ENCODE results near the gene KNG1.
A peak's percentile ranks its signal among the peaks of the same experiment; 100 is the strongest.
"Not testable (repeated sequence)": the region's sequence is repeated elsewhere in the genome, so short reads cannot be mapped to it uniquely, and the experiment has no call there.

The KNG1 gene

GRCh38 chr3:186717039-186717457 is at the start of gene KNG1:
KNG1 (plus strand) TSS chr3:186717359; CDS start chr3:186717543, 184 bp downstream.
- no peak for DNase-seq (ENCODE audit: low read depth in 3 of 3)

GRCh38 chr3:186668426-186668825 is 48.7 kb upstream of the KNG1 start:
- DNase-seq (ENCODE audit: low read depth in 3 of 3) = no peak

GRCh38 chr3:186669378-186670084 is 47.6 kb upstream of the KNG1 start:
- DNase-seq (ENCODE audit: low read depth in 3 of 3) = no peak

- no peak for DNase-seq (ENCODE audit: low read depth in 3 of 3)
Measured at GRCh38 chr3:186670155-186670554, 47.0 kb upstream of the KNG1 start.

GRCh38 chr3:186671051-186671450 is 46.1 kb upstream of the KNG1 start:
- DNase-seq (ENCODE audit: low read depth in 3 of 3) = no peak

DNA sequence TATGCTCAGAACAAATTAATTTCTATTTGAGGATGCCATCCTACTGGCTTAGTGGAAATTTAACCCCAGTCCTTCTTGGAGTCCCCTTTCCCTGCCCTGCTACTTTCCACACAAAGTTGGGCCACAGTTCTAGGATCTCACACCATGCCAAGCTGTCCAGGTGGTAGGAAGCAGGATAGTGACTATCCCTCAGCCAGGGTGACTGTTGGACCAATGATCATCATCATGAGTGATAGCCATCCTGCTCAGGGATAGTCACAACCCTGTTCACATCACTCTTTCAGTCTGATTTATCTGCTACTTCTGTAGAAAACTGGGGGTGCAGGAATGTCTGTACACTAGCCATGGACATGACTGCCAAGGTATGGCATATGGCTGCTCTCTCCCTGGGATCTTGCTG is 38.6 kb upstream of the KNG1 start:
- no peak for DNase-seq (ENCODE audit: low read depth in 3 of 3)

DNA sequence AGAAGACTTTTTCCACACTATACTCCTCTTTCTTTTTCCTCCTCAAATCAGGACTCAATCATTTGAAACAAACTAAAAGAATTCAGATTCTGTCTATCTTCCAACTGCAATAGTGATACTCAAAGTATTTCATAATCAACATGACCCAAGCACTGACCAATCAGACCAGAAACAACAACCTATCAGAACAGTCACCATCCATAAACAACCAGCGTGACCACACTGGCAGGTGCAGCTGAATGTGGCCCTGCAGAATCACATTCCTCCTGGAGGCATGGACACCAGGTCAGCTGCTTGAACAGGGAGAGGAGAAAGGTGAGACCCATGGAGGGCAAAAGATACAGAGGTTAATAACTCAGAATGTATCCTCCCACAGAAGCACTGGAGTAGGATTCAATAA is 38.0 kb upstream of the KNG1 start:
- no peak for DNase-seq (ENCODE audit: low read depth in 3 of 3)

- no peak for DNase-seq (ENCODE audit: low read depth in 3 of 3)
Measured at GRCh38 chr3:186680869-186681268, 36.3 kb upstream of the KNG1 start.

DNA sequence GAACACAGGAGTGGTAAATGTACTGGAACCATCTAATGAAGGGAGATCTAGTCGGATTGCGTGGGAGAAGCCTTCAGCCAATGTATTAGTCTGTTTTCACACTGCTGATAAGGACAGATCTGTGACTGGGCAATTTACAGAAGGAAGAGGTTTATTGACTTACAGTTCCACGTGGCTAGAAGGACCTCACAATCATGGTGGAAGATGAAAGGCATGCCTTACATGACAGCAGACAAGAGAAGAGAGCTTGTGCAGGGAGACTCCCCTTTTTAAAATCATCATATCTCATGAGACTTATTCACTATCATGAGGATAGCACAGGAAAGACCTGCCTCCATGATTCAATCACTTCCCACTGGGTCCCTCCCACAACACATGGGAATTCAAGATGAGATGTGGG is 34.3 kb upstream of the KNG1 start:
- no peak for DNase-seq (ENCODE audit: low read depth in 3 of 3)

DNA sequence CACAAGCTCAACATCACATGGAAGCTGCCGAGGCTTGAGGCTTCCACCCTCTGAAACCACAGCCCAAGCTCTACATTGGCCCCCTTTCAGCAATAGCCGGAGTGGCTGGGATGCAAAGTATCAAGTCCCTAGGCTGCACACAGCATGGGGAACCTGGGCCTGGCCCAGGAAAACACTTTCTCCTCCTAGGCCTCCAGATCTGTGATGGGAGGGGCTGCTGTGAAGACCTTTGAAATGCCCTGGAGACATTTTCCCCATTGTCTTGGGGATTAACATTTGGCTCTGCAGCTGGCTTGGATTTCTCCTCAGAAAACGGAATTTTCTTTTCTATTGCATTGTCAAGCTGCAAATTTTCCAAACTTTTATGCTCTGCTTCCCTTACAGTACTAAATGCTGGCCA is 33.2 kb upstream of the KNG1 start:
- DNase-seq (ENCODE audit: low read depth in 3 of 3) = no peak

GRCh38 chr3:186686475-186686874 is 30.7 kb upstream of the KNG1 start:
- DNase-seq (ENCODE audit: low read depth in 3 of 3) = not testable (repeated sequence)

GRCh38 chr3:186687120-186687651 is 30.0 kb upstream of the KNG1 start:
- no peak for DNase-seq (ENCODE audit: low read depth in 3 of 3)

DNA sequence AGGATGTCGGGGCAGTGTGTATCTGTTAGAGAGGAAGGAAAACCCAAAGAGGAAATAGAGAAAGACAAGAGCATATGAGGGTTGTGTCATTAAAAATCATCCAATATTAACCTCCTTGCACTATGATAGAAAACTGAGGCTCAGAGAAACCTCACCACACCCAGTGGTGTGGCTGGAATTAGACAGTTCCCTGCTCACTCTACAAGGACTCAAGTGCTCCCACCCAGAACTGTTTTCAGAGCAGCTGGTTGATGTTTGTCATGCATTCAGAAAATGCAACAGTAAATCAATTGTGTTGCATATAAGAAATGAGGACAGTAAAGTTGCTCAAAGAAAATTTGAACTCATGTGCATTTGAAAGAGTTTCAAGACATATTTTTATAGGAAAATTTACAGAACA is 26.9 kb upstream of the KNG1 start:
- DNase-seq (ENCODE audit: low read depth in 3 of 3) = not testable (repeated sequence)

GRCh38 chr3:186691676-186692075 is 25.5 kb upstream of the KNG1 start:
- DNase-seq (ENCODE audit: low read depth in 3 of 3) = no peak

DNA sequence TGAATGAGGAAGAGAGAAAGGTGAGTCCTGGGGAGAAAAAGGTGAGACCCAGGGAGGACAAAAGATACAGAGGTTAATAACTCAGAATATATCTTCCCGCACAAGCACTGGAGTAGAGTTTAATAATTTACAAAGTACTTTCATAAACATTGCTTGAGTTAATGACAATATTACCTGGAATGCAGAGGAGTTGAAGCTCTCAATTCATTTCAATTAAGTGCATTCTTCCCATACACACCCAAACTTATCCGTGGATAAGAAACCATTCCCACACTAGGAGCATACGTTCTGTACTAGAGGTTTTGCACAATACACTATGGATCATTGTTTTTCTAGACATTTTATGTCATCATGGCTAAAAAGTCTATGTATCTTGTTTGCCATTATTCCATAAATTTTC is 23.3 kb upstream of the KNG1 start:
- DNase-seq (ENCODE audit: low read depth in 3 of 3) = no peak

DNA sequence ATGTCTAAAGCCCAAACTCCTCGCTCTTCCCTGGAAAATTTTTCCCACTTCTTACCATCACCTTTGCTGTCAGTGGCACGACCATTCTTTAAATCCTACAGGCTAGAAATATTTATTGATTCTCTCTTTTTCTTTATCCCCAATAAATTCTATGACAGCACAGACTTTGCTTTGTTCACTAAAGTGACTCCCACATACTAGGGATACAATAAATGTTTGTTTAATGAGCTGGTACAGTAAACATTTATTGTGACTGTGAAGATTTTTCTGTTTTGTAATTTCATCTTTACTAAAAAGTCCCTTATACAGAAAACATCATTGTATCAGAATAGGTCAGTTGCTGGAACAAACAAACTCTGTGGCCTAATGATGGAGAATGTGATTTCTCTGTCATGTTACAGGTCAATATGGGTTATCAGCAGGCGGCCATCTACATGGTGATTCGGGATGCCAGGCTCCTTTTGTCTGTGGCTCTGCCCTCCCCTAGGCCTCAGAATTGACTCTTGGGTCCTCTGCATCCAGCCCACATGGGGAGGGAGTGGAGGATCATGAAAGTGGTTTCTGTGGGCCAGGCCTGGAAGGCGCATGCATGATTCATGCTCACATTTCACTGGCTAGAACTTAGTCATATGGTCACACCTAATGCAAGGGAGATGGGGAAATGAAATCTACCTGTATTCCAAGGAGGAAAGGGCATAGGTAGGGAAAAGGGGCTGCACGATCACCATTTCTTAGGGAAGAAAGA is 22.7 kb upstream of the KNG1 start:
- no peak for DNase-seq (ENCODE audit: low read depth in 3 of 3)

DNA sequence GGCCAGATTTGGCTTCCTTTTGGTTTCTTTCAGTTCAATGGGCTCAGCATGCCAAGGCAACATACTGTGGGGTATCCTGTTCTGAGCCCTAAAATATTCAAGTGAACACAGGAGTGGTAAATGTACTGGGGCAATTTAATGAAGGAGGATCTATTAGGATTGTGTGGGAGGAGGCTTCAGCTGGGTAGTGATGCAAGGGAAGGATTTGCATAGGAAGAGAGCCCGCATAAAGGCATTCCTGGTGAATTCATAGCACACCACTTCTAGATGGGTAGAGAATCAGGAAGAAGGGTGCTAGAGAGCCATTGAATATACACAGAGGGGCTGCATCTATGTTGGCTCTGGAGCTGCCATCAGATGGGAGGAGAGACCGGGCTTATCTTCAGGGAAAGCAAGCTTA is 20.6 kb upstream of the KNG1 start:
- DNase-seq (ENCODE audit: low read depth in 3 of 3) = no peak

GRCh38 chr3:186697510-186697909 is 19.6 kb upstream of the KNG1 start:
- DNase-seq (ENCODE audit: low read depth in 3 of 3) = no peak

- DNase-seq (ENCODE audit: low read depth in 3 of 3) = no peak
Measured at GRCh38 chr3:186700267-186700666, 16.9 kb upstream of the KNG1 start.

DNA sequence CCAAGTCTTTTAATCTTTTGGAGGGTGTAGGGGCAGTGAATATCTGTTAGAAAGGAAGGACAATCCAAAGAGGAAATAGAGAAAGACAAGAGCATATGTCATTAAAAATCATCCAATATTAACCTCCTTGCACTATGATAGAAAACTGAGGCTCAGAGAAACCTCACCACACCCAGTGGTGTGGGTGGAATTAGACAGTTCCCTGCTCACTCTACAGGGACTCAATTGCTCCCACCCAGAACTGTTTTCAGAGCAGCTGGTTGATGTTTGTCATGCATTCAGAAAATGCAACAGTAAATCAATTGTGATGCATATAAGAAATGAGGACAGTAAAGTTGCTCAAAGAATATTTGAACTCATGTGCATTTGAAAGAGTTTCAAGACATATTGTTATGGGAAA is 14.7 kb upstream of the KNG1 start:
- DNase-seq (ENCODE audit: low read depth in 3 of 3) = not testable (repeated sequence)

- DNase-seq (ENCODE audit: low read depth in 3 of 3) = peak; percentile 8 to 46 (median 22)
Measured at GRCh38 chr3:186705882-186706780, 11.0 kb upstream of the KNG1 start.
